Caki2 (cell line): ENCODE results near the gene SLC27A4. TPM values are rescaled to one million over a fixed set of nuclear protein-coding genes. Genes with fewer than 3 reads are reported as not detected.

Source experiments
- DNase-seq: peaks from one replicate; pipeline ENCODE4 v3.0.0-alpha.2; 2015; ENCODE audit warnings: low read depth
- in situ Hi-C: cut with HindIII; loops from 2 replicates; pipeline ENCODE4 v1.10.0; 2016; ENCODE audit warnings: low sequenced_read_pairs, low pct_unique_long_range_greater_than_20kb, mixed read lengths
- total RNA-seq: library from RNA; depleted of rRNA; stranded (reverse); fragments of >200 nt; shearing (Covaris generic); gene quantifications from 2 replicates; pipeline ENCODE4 v1.2.3, GENCODE V29; 2014; ENCODE audit warnings: low replicate concordance; rRNA removed

Gene SLC27A4
- total RNA-seq, 1 experiment from 2014 or later, result 22.0 TPM

DNA sequence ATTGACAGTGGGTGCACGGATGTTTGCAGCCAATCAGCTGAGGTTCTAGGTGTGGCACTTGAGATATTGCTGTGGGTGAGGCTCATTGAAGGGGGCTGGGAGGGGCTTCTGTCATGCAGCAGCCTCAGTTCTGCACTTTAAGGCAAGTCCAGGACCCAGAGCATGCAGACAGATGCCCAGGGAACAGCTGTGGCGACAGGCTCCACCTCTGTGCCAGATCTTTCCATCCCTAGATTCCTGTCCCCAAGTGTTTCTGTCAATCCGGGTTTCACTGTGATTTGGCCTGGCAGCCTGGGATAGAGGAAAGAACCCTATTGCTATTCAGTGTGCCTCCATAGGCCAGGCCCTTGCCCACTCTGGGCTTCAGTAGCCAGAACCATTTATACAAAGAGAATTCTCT is 59.5 kb downstream of the SLC27A4 start:
- in situ Hi-C loops, result no loop called here
- no peak for DNase-seq

DNA sequence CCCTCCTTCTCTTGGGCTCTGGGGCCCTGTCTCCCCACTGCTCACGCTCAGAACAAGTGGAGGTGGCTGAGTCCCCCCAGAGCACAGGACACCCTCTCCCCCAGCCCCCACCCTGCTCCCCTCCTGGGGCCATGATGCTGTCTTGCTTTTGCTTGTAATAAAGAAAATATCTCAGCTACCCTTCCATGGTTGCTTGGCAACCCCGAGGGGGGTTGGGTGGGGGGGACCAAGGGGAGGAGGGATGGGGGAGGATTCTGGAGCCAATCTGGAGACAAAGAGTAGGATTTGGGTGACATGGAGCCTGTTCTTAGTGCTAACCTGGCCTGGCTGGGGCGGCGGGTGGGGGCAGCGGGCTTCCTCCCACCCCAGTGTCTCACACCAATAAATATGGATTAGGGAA is 64.2 kb downstream of the SLC27A4 start:
- no peak for DNase-seq

DNA sequence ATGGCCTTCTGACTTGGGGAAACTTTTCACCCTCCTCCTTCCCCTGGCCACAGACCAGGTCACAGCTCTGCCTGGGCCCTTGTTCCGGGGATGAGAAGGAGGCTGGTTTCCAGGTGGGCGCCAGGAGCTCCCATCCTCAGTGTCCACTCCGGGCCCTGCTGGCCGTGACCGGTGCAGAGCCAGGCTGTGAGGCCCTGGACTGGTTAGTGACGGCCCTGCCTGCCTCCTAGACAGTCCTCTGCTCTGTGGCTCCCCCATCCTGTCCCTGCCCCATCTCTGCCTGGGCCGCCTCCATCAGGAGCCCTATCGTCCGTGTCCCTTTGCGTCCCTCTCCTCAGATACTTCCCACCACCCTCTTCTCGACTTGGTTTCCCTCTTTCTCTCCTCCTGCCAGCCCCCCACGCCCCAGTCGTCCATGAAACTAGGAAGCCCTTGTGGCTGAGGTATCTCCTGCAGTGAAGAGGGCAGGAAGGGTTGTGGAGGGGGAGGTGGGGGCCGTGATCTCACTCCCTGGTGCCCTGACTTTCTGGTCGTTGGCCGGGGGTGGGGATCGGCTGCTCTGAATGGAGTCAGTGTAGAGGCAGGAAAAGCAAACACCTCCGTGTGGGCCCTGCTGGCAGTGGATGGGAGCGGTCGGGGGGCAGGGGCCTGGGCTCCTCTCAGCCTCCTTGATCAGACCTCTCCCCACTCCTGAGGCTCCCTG is 64.9 kb downstream of the SLC27A4 start:
- in situ Hi-C loops, result no loop called here
- DNase-seq, result no peak

More for the DNA sequence above, 64.2 kb downstream of the SLC27A4 start:
- in situ Hi-C loops, result no loop called here

DNA sequence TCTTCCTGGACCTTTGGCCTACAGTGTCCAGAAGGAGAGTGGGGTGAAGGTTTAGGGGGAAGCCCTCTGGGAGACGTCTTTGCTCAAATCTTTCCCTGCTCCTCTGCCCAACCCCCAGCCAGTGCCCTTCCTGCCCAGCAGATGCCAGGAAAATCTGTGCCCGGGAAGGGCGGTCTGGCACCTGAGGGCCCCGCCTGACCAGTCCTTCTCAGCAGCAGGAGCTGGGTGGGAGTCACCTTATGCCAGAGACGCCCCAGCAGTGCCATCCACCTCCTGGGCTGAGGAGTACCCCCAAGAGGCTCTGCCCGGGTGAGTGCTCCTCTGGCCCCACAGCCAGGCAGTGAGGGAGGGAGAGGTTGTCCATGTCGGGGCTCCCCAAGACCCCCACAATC is 65.4 kb downstream of the SLC27A4 start:
- no peak for DNase-seq
- in situ Hi-C loops, result no loop called here

DNA sequence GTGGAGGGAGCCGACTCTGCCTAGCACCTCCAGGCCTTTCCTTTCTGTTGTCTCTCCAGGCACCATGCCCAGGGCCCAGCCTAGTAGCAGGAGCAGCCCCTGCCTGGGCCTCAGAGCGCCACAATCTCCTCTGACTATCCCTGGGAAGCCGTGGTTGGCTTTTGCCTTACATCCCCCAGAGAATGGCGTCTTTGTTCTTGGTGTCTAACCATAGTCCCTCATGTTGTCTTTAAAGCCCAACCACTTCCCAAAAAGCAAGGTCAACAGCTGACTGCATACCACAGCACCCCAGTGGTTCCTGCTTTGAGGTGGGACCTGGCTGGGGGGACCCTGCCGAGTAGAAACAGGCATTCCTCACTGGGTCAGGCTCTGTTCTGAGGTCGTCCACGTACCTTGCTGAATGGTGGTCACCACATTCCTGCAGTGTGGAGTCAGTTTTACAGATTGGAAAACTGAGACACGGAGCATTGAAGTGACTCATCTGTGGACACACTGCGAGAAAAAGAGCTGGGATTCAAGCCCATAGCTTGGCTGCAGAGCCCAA is 66.6 kb downstream of the SLC27A4 start:
- no peak for DNase-seq
- in situ Hi-C loops, result no loop called here

DNA sequence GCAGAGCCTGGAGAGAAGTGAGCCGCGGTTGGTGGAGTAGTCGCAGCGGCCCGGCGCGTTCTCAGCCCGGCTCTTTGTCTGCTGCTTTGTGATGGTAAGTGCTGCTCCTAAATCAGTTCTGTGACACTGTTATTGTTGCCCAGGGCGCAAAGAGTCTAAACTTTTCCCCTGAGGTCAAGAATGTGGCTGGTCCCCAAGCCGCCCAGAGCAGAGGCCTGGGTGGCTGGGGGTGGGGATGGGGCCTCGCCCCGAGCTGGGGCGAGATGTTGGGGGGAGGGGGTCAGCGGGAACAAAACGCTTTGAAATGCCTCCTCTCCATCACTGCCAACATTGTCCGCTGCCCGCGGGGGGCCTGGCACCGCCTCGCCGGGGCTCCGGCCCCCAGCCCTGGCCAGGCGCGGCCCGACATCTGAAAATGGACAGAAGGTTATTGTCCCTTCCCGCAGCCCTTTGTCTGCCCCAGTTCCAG is 68.7 kb downstream of the SLC27A4 start:
- DNase-seq, result no peak
- in situ Hi-C loops, result no loop called here

DNA sequence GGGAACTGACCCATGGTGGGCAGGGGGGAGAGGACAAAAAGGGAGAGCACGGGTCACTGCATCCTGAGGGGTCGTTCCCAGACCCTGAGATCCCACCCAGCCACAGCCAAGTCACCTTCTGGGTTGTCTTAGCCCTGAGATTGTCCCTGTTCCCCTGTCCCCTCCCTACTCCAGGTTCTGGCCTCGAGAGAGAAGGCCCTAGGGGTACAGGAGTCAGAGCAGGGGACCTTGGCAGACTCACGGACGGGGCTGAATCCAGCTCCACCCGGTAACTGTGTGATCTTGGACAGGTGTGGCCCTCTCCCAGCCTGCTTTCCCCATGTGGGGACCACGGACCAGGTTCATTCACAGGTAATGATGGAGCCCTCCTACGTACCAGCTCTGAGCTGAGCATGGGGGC is 69.1 kb downstream of the SLC27A4 start:
- in situ Hi-C loops, result no loop called here
- no peak for DNase-seq

DNA sequence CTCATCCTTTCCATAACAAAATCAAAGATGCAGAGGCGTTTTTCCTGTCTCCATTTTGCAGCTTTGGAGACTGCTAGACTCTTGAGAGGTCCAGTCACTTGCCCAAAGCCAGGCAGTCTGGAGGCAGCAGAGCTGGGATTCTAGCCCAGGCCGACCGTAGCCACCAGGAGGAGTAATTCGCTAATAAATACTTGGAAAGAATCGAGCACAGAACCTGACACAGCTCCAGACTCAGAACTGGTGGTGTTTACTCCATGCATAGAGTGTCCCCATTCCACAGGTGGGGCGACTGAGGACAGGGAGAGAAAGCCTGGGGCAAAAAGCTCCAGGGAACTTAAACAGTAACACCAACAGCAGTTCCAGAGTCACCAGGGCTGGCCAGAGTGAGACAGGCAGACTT is 69.7 kb downstream of the SLC27A4 start:
- in situ Hi-C loops, result no loop called here
- no peak for DNase-seq

Other genes with a start within 250 kb of the SLC27A4 start
- gene PTGES2, start 212.8 kb upstream of the SLC27A4 start, total RNA-seq, result 93.5 and 114 TPM in 2 replicates
- 2.2 TPM in 1 of 2 replicates, not detected in the other for gene LCN2, start 191.1 kb upstream of the SLC27A4 start, total RNA-seq
- gene BBLN, start 180.3 kb upstream of the SLC27A4 start, total RNA-seq, result 172 and 199 TPM in 2 replicates
- gene CIZ1, start 149.0 kb upstream of the SLC27A4 start, total RNA-seq, result 25.6 and 27.7 TPM in 2 replicates
- gene DNM1, start 137.1 kb upstream of the SLC27A4 start, total RNA-seq, result 15.3 and 22.3 TPM in 2 replicates
- 44.6 and 79.8 TPM in 2 replicates for gene GOLGA2, start 64.5 kb upstream of the SLC27A4 start, total RNA-seq
- gene SWI5, start 64.3 kb upstream of the SLC27A4 start, total RNA-seq, result 97.2 and 141 TPM in 2 replicates
- gene TRUB2, start 18.1 kb upstream of the SLC27A4 start, total RNA-seq, result 17.2 and 29.2 TPM in 2 replicates
- gene COQ4, start 17.7 kb upstream of the SLC27A4 start, total RNA-seq, result 76.4 and 85.3 TPM in 2 replicates
- 71.8 and 107 TPM in 2 replicates for gene URM1, start 30.8 kb downstream of the SLC27A4 start, total RNA-seq
- 25.2 and 50.6 TPM in 2 replicates for gene CERCAM, start 80.3 kb downstream of the SLC27A4 start, total RNA-seq
- 31.4 and 32.1 TPM in 2 replicates for gene ODF2, start 115.5 kb downstream of the SLC27A4 start, total RNA-seq
- 42.4 and 45.8 TPM in 2 replicates for gene GLE1, start 164.2 kb downstream of the SLC27A4 start, total RNA-seq
- gene SPTAN1, start 212.1 kb downstream of the SLC27A4 start, total RNA-seq, result 100 and 104 TPM in 2 replicates